Measurements from ENCODE around the gene ZC3H13.

GRCh38 chr13:45943120-45943519 is 109.4 kb downstream of the ZC3H13 start:
- TF ChIP-seq, protein P1, sequence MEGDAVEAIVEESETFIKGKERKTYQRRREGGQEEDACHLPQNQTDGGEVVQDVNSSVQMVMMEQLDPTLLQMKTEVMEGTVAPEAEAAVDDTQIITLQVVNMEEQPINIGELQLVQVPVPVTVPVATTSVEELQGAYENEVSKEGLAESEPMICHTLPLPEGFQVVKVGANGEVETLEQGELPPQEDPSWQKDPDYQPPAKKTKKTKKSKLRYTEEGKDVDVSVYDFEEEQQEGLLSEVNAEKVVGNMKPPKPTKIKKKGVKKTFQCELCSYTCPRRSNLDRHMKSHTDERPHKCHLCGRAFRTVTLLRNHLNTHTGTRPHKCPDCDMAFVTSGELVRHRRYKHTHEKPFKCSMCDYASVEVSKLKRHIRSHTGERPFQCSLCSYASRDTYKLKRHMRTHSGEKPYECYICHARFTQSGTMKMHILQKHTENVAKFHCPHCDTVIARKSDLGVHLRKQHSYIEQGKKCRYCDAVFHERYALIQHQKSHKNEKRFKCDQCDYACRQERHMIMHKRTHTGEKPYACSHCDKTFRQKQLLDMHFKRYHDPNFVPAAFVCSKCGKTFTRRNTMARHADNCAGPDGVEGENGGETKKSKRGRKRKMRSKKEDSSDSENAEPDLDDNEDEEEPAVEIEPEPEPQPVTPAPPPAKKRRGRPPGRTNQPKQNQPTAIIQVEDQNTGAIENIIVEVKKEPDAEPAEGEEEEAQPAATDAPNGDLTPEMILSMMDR (IDR thresholded peaks at IDR 0.05): no peak
- TF ChIP-seq POLR2A (IDR thresholded peaks at IDR 0.05): no peak

All from thyroid gland (tissue), 4 donors.